ENCODE data around the gene SLC38A1.

Gene SLC38A1

DNA sequence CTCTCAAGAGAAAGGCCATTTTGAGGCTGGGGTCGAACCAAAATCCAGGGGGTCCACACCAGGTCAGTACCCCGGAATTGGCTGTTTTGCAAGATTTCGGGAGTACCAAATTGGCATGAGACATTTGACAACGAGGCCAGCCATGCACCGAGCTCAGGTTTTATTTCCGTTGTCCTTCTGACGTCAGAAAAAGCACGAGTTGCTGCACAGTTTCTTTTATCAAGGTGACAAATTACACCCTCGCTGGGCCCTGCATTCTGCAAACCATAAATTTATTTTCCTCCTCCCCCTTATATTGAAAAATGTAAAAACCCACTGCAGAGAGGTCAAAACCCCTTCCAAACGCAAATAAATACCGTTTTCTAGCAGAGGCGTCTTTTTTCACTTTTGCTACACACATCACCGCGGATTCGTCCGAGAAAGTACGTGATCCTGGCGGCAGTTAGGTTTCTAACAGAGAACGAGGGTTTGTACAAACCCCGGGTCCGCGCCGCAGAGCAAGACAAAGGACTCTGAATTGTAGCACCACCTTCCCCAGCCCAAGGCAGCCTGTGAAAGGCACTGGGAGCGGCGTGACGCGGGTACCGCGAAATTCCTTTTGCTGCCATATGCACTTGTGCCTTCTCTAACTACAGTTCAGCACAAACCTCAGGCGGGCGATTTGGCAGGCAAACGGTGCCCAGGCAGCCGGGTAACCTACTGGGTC lies 1.8 kb downstream of the SLC38A1 start:
- no peak for TF ChIP-seq TAF1 (IDR thresholded peaks at IDR 0.05; ENCODE audit: borderline replicate concordance, insufficient read depth, low read length)
- TF ChIP-seq FOXP2 (optimal IDR thresholded peaks at IDR 0.05; ENCODE audit: borderline replicate concordance, extremely low read depth, extremely low read length, insufficient read depth): no peak
- TF ChIP-seq, protein P1, sequence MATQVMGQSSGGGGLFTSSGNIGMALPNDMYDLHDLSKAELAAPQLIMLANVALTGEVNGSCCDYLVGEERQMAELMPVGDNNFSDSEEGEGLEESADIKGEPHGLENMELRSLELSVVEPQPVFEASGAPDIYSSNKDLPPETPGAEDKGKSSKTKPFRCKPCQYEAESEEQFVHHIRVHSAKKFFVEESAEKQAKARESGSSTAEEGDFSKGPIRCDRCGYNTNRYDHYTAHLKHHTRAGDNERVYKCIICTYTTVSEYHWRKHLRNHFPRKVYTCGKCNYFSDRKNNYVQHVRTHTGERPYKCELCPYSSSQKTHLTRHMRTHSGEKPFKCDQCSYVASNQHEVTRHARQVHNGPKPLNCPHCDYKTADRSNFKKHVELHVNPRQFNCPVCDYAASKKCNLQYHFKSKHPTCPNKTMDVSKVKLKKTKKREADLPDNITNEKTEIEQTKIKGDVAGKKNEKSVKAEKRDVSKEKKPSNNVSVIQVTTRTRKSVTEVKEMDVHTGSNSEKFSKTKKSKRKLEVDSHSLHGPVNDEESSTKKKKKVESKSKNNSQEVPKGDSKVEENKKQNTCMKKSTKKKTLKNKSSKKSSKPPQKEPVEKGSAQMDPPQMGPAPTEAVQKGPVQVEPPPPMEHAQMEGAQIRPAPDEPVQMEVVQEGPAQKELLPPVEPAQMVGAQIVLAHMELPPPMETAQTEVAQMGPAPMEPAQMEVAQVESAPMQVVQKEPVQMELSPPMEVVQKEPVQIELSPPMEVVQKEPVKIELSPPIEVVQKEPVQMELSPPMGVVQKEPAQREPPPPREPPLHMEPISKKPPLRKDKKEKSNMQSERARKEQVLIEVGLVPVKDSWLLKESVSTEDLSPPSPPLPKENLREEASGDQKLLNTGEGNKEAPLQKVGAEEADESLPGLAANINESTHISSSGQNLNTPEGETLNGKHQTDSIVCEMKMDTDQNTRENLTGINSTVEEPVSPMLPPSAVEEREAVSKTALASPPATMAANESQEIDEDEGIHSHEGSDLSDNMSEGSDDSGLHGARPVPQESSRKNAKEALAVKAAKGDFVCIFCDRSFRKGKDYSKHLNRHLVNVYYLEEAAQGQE (IDR thresholded peaks at IDR 0.05; ENCODE audit: insufficient read depth in 1 of 2, low read depth in 2 of 2, low read length in 2 of 2): no peak
- TF ChIP-seq SIN3A (IDR thresholded peaks at IDR 0.05; ENCODE audit: borderline replicate concordance, insufficient read depth, low read length): no peak
- TF ChIP-seq POLR2AphosphoS5 (IDR thresholded peaks at IDR 0.05; ENCODE audit: low read depth, low read length): no peak

DNA sequence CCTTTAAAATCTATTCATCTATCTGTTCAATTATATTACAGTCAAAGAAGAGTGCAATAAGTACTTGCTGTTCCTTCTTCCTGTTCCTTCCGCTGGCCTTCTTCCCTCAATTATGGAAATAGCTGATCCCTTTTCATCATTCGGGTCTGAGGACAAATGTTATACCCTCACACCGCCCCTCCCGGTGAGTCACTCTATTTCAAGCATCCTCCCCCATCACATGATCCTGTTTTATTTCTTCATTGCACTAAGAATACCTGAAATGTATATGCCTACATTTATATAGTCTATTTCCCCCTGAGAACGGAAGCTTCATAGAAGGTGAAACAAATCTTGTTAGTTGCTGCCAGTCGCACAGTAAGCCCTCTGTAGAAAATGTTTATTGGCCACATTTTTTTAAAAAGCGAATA lies 2.5 kb downstream of the SLC38A1 start:
- no peak for TF ChIP-seq POLR2AphosphoS5 (IDR thresholded peaks at IDR 0.05; ENCODE audit: low read depth, low read length)
- TF ChIP-seq, protein P1 (IDR thresholded peaks at IDR 0.05; ENCODE audit: insufficient read depth in 1 of 2, low read depth in 2 of 2, low read length in 2 of 2): no peak
- TF ChIP-seq SIN3A (IDR thresholded peaks at IDR 0.05; ENCODE audit: borderline replicate concordance, insufficient read depth, low read length): no peak
- no peak for TF ChIP-seq FOXP2 (optimal IDR thresholded peaks at IDR 0.05; ENCODE audit: borderline replicate concordance, extremely low read depth, extremely low read length, insufficient read depth)
- no peak for TF ChIP-seq TAF1 (IDR thresholded peaks at IDR 0.05; ENCODE audit: borderline replicate concordance, insufficient read depth, low read length)

DNA sequence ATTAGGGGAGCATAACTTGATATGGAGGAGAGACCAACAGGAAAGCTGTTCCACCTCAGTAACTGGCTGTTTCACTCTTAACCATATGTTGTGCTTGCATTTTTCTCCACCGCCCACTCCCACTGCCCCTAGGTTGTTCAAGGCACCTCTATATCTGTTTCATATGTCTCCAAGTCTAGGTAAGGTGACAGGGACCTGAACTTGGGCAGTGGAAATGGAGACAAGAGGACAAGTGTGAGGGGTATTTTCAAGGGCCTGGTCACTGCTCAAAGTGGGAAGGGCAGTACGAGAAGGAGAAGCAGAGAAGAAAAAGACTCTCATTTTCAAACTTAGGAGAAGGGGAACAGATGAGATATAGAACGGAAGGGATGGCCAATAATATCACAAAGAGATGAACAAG lies 3.1 kb downstream of the SLC38A1 start:
- TF ChIP-seq, protein P1 (IDR thresholded peaks at IDR 0.05; ENCODE audit: insufficient read depth in 1 of 2, low read depth in 2 of 2, low read length in 2 of 2): no peak
- TF ChIP-seq TAF1 (IDR thresholded peaks at IDR 0.05; ENCODE audit: borderline replicate concordance, insufficient read depth, low read length) (no peak), SIN3A (IDR thresholded peaks at IDR 0.05; ENCODE audit: borderline replicate concordance, insufficient read depth, low read length) (no peak), POLR2AphosphoS5 (IDR thresholded peaks at IDR 0.05; ENCODE audit: low read depth, low read length) (no peak), FOXP2 (optimal IDR thresholded peaks at IDR 0.05; ENCODE audit: borderline replicate concordance, extremely low read depth, extremely low read length, insufficient read depth) (no peak)

DNA sequence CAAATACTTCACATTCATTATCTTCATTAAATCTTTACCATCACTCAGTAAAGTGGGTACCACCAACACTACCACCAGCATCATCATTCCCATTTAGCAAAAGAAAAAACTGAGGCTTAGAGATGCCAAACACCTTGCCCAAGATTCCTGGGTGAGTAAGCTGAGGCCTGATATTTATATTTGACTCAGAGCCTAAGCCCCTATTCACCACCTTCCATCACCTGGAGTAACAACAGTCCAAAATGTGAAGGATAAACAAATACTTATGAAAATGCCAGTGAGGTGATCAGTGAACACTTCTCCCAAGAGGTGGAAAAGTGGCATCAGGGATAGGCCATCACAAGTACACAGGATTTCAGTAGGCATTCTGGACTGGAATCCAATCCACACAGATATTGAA lies 3.7 kb downstream of the SLC38A1 start:
- no peak for TF ChIP-seq FOXP2 (optimal IDR thresholded peaks at IDR 0.05; ENCODE audit: borderline replicate concordance, extremely low read depth, extremely low read length, insufficient read depth)
- TF ChIP-seq, protein P1 (IDR thresholded peaks at IDR 0.05; ENCODE audit: insufficient read depth in 1 of 2, low read depth in 2 of 2, low read length in 2 of 2): no peak
- no peak for TF ChIP-seq TAF1 (IDR thresholded peaks at IDR 0.05; ENCODE audit: borderline replicate concordance, insufficient read depth, low read length)
- no peak for TF ChIP-seq POLR2AphosphoS5 (IDR thresholded peaks at IDR 0.05; ENCODE audit: low read depth, low read length)
- TF ChIP-seq SIN3A (IDR thresholded peaks at IDR 0.05; ENCODE audit: borderline replicate concordance, insufficient read depth, low read length): no peak
